H9 (cell line): ENCODE data around the gene DIPK1C. TPM values are rescaled to one million over a fixed set of nuclear protein-coding genes. Genes with fewer than 3 reads are reported as not detected.

Experiments used
- DNase-seq: peaks from one replicate; pipeline ENCODE4 v3.0.0-alpha.2; 2017
- H2AFZ ChIP-seq: one replicate; pipeline ENCODE4 v1.6.1; 2013; ENCODE audit warnings: mild to moderate bottlenecking, low read length, control low read depth, moderate library complexity
- H2AK5ac ChIP-seq: 2 replicates; pipeline ENCODE4 v1.6.1; 2013; ENCODE audit warnings: low read length, control low read depth, mixed read lengths; ENCODE audit not compliant: insufficient read length
- H2BK120ac ChIP-seq: one replicate; pipeline ENCODE4 v1.6.1; 2013; ENCODE audit warnings: low read depth, mild to moderate bottlenecking, low read length, control low read depth, inconsistent platforms; ENCODE audit not compliant: poor library complexity, severe bottlenecking
- H2BK12ac ChIP-seq: 2 replicates; pipeline ENCODE4 v1.6.1; 2013; ENCODE audit warnings: low read length, control low read depth, mixed read lengths, low read depth; ENCODE audit not compliant: insufficient read length
- H2BK15ac ChIP-seq: 2 replicates; pipeline ENCODE4 v1.6.1; 2013; ENCODE audit warnings: low read depth, low read length, control low read depth
- H2BK20ac ChIP-seq: one replicate; pipeline ENCODE4 v1.6.1; 2013; ENCODE audit warnings: low read depth, mild to moderate bottlenecking, low read length, control low read depth, inconsistent platforms; ENCODE audit not compliant: poor library complexity, severe bottlenecking
- H2BK5ac ChIP-seq: 2 replicates; pipeline ENCODE4 v1.6.1; 2013; ENCODE audit warnings: low read length, control low read depth, mixed read lengths; ENCODE audit not compliant: insufficient read length
- H3K14ac ChIP-seq: 2 replicates; pipeline ENCODE4 v1.6.1; 2013; ENCODE audit warnings: low read length, control low read depth; ENCODE audit not compliant: insufficient read depth
- H3K18ac ChIP-seq: 2 replicates; pipeline ENCODE4 v1.6.1; 2013; ENCODE audit warnings: low read depth, mild to moderate bottlenecking, mixed read lengths, low read length, control low read depth; ENCODE audit not compliant: insufficient read length
- H3K23ac ChIP-seq: 2 replicates; pipeline ENCODE4 v1.6.1; 2013; ENCODE audit warnings: low read length, control low read depth, mixed read lengths, low read depth; ENCODE audit not compliant: insufficient read length
- H3K23me2 ChIP-seq: 2 replicates; pipeline ENCODE4 v1.6.1; 2013; ENCODE audit warnings: low read depth, mild to moderate bottlenecking, mixed read lengths, low read length, control low read depth; ENCODE audit not compliant: insufficient read length, poor library complexity, severe bottlenecking
- H3K27ac ChIP-seq: 2 replicates; pipeline ENCODE4 v1.5.1; 2013; ENCODE audit warnings: low read length, control low read depth, mixed read lengths, low read depth; ENCODE audit not compliant: insufficient read length
- H3K27me3 ChIP-seq: 2 replicates; pipeline ENCODE4 v1.6.1; 2013; ENCODE audit warnings: low read length, control low read depth, inconsistent platforms; ENCODE audit not compliant: insufficient read depth
- H3K4ac ChIP-seq: 2 replicates; pipeline ENCODE4 v1.6.1; 2013; ENCODE audit warnings: low read depth, mild to moderate bottlenecking, control low read depth, inconsistent platforms, low read length, moderate library complexity
- H3K4me1 ChIP-seq: 2 replicates; pipeline ENCODE4 v1.6.1; 2013; ENCODE audit warnings: low read length, control low read depth, inconsistent platforms; ENCODE audit not compliant: insufficient read depth
- H3K4me2 ChIP-seq: 2 replicates; pipeline ENCODE4 v1.6.1; 2013; ENCODE audit warnings: low read length, control low read depth, mixed read lengths; ENCODE audit not compliant: insufficient read length, insufficient read depth
- H3K56ac ChIP-seq: 2 replicates; pipeline ENCODE4 v1.6.1; 2013; ENCODE audit warnings: low read depth, mild to moderate bottlenecking, mixed read lengths, low read length, control low read depth; ENCODE audit not compliant: insufficient read length
- H3K79me1 ChIP-seq: 2 replicates; pipeline ENCODE4 v1.6.1; 2013; ENCODE audit warnings: low read depth, mild to moderate bottlenecking, moderate library complexity, low read length, control low read depth, inconsistent platforms; ENCODE audit not compliant: insufficient read depth, poor library complexity, severe bottlenecking
- H3K79me2 ChIP-seq: 2 replicates; pipeline ENCODE4 v1.6.1; 2013; ENCODE audit warnings: low read length, control low read depth, inconsistent platforms; ENCODE audit not compliant: insufficient read depth
- H3K9ac ChIP-seq: 2 replicates; pipeline ENCODE4 v1.6.1; 2013; ENCODE audit warnings: low read length, control low read depth, mixed read lengths; ENCODE audit not compliant: insufficient read length; ENCODE audit errors: extremely low read depth
- H3K9me3 ChIP-seq: one replicate; pipeline ENCODE4 v1.6.1; 2013; ENCODE audit warnings: low read depth, low read length, inconsistent platforms; ENCODE audit not compliant: control insufficient read depth
- H3T11ph ChIP-seq: one replicate; pipeline ENCODE4 v1.6.1; 2013; ENCODE audit warnings: mild to moderate bottlenecking, low read length, control low read depth, inconsistent platforms
- H4K20me1 ChIP-seq: one replicate; pipeline ENCODE4 v1.6.1; 2013; ENCODE audit not compliant: control insufficient read depth, insufficient read length, insufficient read depth
- H4K5ac ChIP-seq: 2 replicates; pipeline ENCODE4 v1.6.1; 2013; ENCODE audit warnings: low read depth, mild to moderate bottlenecking, mixed read lengths, low read length, control low read depth; ENCODE audit not compliant: insufficient read length
- H4K8ac ChIP-seq: replicated peaks from 2 replicates; pipeline ENCODE4 v1.6.1; 2013; ENCODE audit warnings: low read length, control low read depth, mixed read lengths, low read depth; ENCODE audit not compliant: insufficient read length
- H4K91ac ChIP-seq: 2 replicates; pipeline ENCODE4 v1.6.1; 2013; ENCODE audit warnings: low read depth, mild to moderate bottlenecking, moderate library complexity, mixed read lengths, low read length, control low read depth; ENCODE audit not compliant: insufficient read length
- H3K27ac Mint-ChIP-seq, 3 experiments: 2 replicates in 2 of 3; 3 replicates in 1 of 3; pipeline ENCODE4 v1.8.0; 2020 to 2021; ENCODE audit warnings: mixed read lengths in 3 of 3, mild to moderate bottlenecking in 1 of 3, moderate library complexity in 1 of 3
- H3K27me3 Mint-ChIP-seq: 2 replicates; pipeline ENCODE4 v1.8.0; 2021; ENCODE audit warnings: low read depth, mild to moderate bottlenecking, moderate library complexity, mixed read lengths
- H3K36me3 Mint-ChIP-seq, 3 experiments: 2 replicates in 2 of 3; 3 replicates in 1 of 3; pipeline ENCODE4 v1.8.0; 2020 to 2021; ENCODE audit warnings: low read depth in 3 of 3, mixed read lengths in 3 of 3; ENCODE audit not compliant: insufficient read depth in 1 of 3
- H3K4me1 Mint-ChIP-seq, 2 experiments: 2 replicates each; pipeline ENCODE4 v1.8.0; 2020; ENCODE audit warnings: mixed read lengths in 2 of 2
- H3K4me3 Mint-ChIP-seq, 2 experiments: 2 replicates in 1 of 2; 3 replicates in 1 of 2; pipeline ENCODE4 v1.8.0; 2020 to 2021; ENCODE audit warnings: mild to moderate bottlenecking in 2 of 2, mixed read lengths in 2 of 2, moderate library complexity in 1 of 2
- H3K9me3 Mint-ChIP-seq, 2 experiments: 2 replicates in 1 of 2; 3 replicates in 1 of 2; pipeline ENCODE4 v1.8.0; 2020; ENCODE audit warnings: mild to moderate bottlenecking in 2 of 2, mixed read lengths in 2 of 2, moderate library complexity in 1 of 2
- WGBS: extraction: QIAGEN DNeasy Blood & Tissue Kit; methylation state at CpG from one replicate; pipeline ENCODE4 v1.1.7; 2013; ENCODE audit warnings: missing lambda C conversion rate, low lambda C conversion rate, mixed read lengths; ENCODE audit not compliant: insufficient read length; ENCODE audit errors: extremely low coverage; 5-methylcytosine and 5-hydroxymethylcytosine counted together
- total RNA-seq: library from RNA; stranded (reverse); gene quantifications from 2 replicates; pipeline ENCODE4 v1.2.1, GENCODE V29; 2021
- TF ChIP-seq, protein P1 (sequence below): fragments of 200-600 bp; sonication (generic); conservative IDR thresholded peaks from 3 replicates; pipeline ENCODE4 v1.8.0; 2021; ENCODE audit warnings: antibody characterized with exemption, mild to moderate bottlenecking

The DIPK1C gene
- total RNA-seq, 1 experiment from 2014 or later: not detected

- H2BK5ac ChIP-seq: no peak overlapping the region
- no peak overlapping the region for H3K9ac ChIP-seq
- no peak overlapping the region for H2BK15ac ChIP-seq
- Mint-ChIP-seq H3K9me3 (no peaks in the 10 kb centered on the region; a peak in 2 of 5 replicates), H3K36me3 (no peaks in the 10 kb centered on the region; a peak in 1 of 7 replicates), H3K27ac (no peak overlapping the region), H3K4me1 (peaks cover 10 to 17% of the 10 kb centered on the region in 2 experiments), H3K27me3 (peaks cover 55% of the 10 kb centered on the region), H3K4me3 (no peak overlapping the region)
- no peak overlapping the region for H2BK120ac ChIP-seq
- H3K18ac ChIP-seq: no peak overlapping the region
- no peak overlapping the region for H3K56ac ChIP-seq
- H4K20me1 ChIP-seq: no peaks in the 10 kb centered on the region
- H3K23me2 ChIP-seq: peaks cover 6% of the 10 kb centered on the region
- H4K8ac ChIP-seq: no peak overlapping the region
- no peak overlapping the region for H3K4ac ChIP-seq
- no peak overlapping the region for H2BK20ac ChIP-seq
- WGBS: no CpG with 5 or more reads among the region's 6 CpGs
- H2AFZ ChIP-seq: no peak overlapping the region
- H3K79me1 ChIP-seq: no peaks in the 10 kb centered on the region
- no peak overlapping the region for H4K5ac ChIP-seq
- no peaks in the 10 kb centered on the region for H3K9me3 ChIP-seq
- no peak overlapping the region for H3K27ac ChIP-seq
- no peak overlapping the region for H3K23ac ChIP-seq
- DNase-seq: no peak
- H2BK12ac ChIP-seq: no peak overlapping the region
- H3K4me1 ChIP-seq: no peaks in the 10 kb centered on the region; the same call in 1 of the 2 replicates
- peaks cover 25% of the 10 kb centered on the region; the same call in 1 of the 2 replicates for H3K27me3 ChIP-seq
- TF ChIP-seq, protein P1, sequence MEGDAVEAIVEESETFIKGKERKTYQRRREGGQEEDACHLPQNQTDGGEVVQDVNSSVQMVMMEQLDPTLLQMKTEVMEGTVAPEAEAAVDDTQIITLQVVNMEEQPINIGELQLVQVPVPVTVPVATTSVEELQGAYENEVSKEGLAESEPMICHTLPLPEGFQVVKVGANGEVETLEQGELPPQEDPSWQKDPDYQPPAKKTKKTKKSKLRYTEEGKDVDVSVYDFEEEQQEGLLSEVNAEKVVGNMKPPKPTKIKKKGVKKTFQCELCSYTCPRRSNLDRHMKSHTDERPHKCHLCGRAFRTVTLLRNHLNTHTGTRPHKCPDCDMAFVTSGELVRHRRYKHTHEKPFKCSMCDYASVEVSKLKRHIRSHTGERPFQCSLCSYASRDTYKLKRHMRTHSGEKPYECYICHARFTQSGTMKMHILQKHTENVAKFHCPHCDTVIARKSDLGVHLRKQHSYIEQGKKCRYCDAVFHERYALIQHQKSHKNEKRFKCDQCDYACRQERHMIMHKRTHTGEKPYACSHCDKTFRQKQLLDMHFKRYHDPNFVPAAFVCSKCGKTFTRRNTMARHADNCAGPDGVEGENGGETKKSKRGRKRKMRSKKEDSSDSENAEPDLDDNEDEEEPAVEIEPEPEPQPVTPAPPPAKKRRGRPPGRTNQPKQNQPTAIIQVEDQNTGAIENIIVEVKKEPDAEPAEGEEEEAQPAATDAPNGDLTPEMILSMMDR: no peak
- no peaks in the 10 kb centered on the region for H3K79me2 ChIP-seq
- H3T11ph ChIP-seq: no peak overlapping the region
- H2AK5ac ChIP-seq: no peak overlapping the region
- no peak overlapping the region for H3K4me2 ChIP-seq
- no peak overlapping the region for H4K91ac ChIP-seq
- H3K14ac ChIP-seq: no peak overlapping the region
Measured at GRCh38 chr18:74453642-74454198, 3.4 kb downstream of the DIPK1C start.
